HG02840 (cell line): ENCODE data around the gene RHO.
"Not testable (repeated sequence)": the region's sequence is repeated elsewhere in the genome, so short reads cannot be mapped to it uniquely, and the experiment has no call there.

ENCODE experiments used
- ATAC-seq: cut with Tn5 transposase; IDR thresholded peaks from one replicate; pipeline ENCODE4 v1.9.1; 2021; ENCODE audit warnings: mild to moderate bottlenecking, moderate library complexity, moderate number of reproducible peaks; ENCODE audit not compliant: unreplicated experiment, low FRiP score

Gene RHO

GRCh38 chr3:129539206-129539605 lies 10.8 kb downstream of the RHO start:
- ATAC-seq, result no peak

GRCh38 chr3:129540776-129541516 lies 12.5 kb downstream of the RHO start:
- no peak for ATAC-seq

- ATAC-seq, result no peak
These were observed 14.3 kb downstream of the RHO start for GRCh38 chr3:129542747-129543146.

GRCh38 chr3:129543156-129543790 lies 14.8 kb downstream of the RHO start, which contains the start of gene H1-8:
TSS of gene H1-8 (plus strand) at chr3:129543175. CDS start at chr3:129543219, 44 bp downstream.
- ATAC-seq, result no peak

GRCh38 chr3:129543999-129544398 lies 15.6 kb downstream of the RHO start:
- no peak for ATAC-seq

- ATAC-seq, result not testable (repeated sequence)
These were observed 17.5 kb downstream of the RHO start for GRCh38 chr3:129545951-129546350.

GRCh38 chr3:129547241-129547640 lies 18.8 kb downstream of the RHO start:
- ATAC-seq, result no peak

- ATAC-seq, result no peak
These were observed 19.9 kb downstream of the RHO start for GRCh38 chr3:129548104-129548965.

GRCh38 chr3:129549006-129549800 lies 20.8 kb downstream of the RHO start:
- ATAC-seq, result no peak

GRCh38 chr3:129549805-129550204 lies 21.4 kb downstream of the RHO start:
- ATAC-seq, result no peak

- ATAC-seq, result no peak
These were observed 24.0 kb downstream of the RHO start for GRCh38 chr3:129552287-129553050.

GRCh38 chr3:129553171-129553570 lies 24.7 kb downstream of the RHO start:
- ATAC-seq, result no peak

- ATAC-seq, result no peak
These were observed 25.3 kb downstream of the RHO start for GRCh38 chr3:129553719-129554118.

GRCh38 chr3:129554356-129555152 lies 26.1 kb downstream of the RHO start:
- no peak for ATAC-seq

- no peak for ATAC-seq
These were observed 26.7 kb downstream of the RHO start for GRCh38 chr3:129555153-129555550.

- ATAC-seq, result no peak
These were observed 27.3 kb downstream of the RHO start for GRCh38 chr3:129555616-129556357.

- ATAC-seq, result no peak
These were observed 27.9 kb downstream of the RHO start for GRCh38 chr3:129556358-129556695.

- no peak for ATAC-seq
These were observed 28.6 kb downstream of the RHO start for GRCh38 chr3:129556890-129557547.
